ENCODE results near the gene KRTAP9-6. TPM values are rescaled to one million over a fixed set of nuclear protein-coding genes. Genes with fewer than 3 reads are reported as not detected.

The KRTAP9-6 gene
- total RNA-seq, 1 donor: not detected

GRCh38 chr17:41302981-41303380 is 37.8 kb downstream of the KRTAP9-6 start:
- DNase-seq (ENCODE audit: low read depth): no peak
- H3K4me3 ChIP-seq (ENCODE audit: low read depth, low read length): no peak overlapping the region
- TF ChIP-seq CTCF (IDR thresholded peaks at IDR 0.05; ENCODE audit: insufficient read depth, low read depth, low read length): no peak

- DNase-seq (ENCODE audit: low read depth): no peak
- H3K4me3 ChIP-seq (ENCODE audit: low read depth, low read length): no peak overlapping the region
- no peak for TF ChIP-seq CTCF (IDR thresholded peaks at IDR 0.05; ENCODE audit: insufficient read depth, low read depth, low read length)
Observed at GRCh38 chr17:41304091-41304490, 38.9 kb downstream of the KRTAP9-6 start.

GRCh38 chr17:41307647-41308046 is 42.5 kb downstream of the KRTAP9-6 start:
- no peak for DNase-seq (ENCODE audit: low read depth)
- no peak overlapping the region for H3K4me3 ChIP-seq (ENCODE audit: low read depth, low read length)
- TF ChIP-seq CTCF (IDR thresholded peaks at IDR 0.05; ENCODE audit: insufficient read depth, low read depth, low read length): no peak

- no peak for TF ChIP-seq CTCF (IDR thresholded peaks at IDR 0.05; ENCODE audit: insufficient read depth, low read depth, low read length)
- no peak for DNase-seq (ENCODE audit: low read depth)
- H3K4me3 ChIP-seq (ENCODE audit: low read depth, low read length): no peak overlapping the region
Observed at GRCh38 chr17:41308251-41308917, 43.2 kb downstream of the KRTAP9-6 start.

- TF ChIP-seq CTCF (IDR thresholded peaks at IDR 0.05; ENCODE audit: insufficient read depth, low read depth, low read length): no peak
- DNase-seq (ENCODE audit: low read depth): no peak
- H3K4me3 ChIP-seq (ENCODE audit: low read depth, low read length): no peak within 1 kb of the TSS
Observed at GRCh38 chr17:41308918-41309359, 43.8 kb downstream of the KRTAP9-6 start, which contains the start of gene KRTAP16-1. KRTAP16-1 (minus strand) TSS chr17:41309309; CDS start chr17:41309253, 56 bp downstream.

- TF ChIP-seq CTCF (IDR thresholded peaks at IDR 0.05; ENCODE audit: insufficient read depth, low read depth, low read length): no peak
- H3K4me3 ChIP-seq (ENCODE audit: low read depth, low read length): no peak overlapping the region
Observed at GRCh38 chr17:41311111-41311510, 45.9 kb downstream of the KRTAP9-6 start.

More at GRCh38 chr17:41311111-41311510, 45.9 kb downstream of the KRTAP9-6 start:
- DNase-seq (ENCODE audit: low read depth): no peak
